Fibroblast of the conjunctiva (primary cell): ENCODE data around the gene ANGPTL4.
"Not testable (repeated sequence)": the region's sequence is repeated elsewhere in the genome, so short reads cannot be mapped to it uniquely, and the experiment has no call there.

Experiments used
- DNase-seq: peaks from one replicate; pipeline ENCODE4 v3.0.0-alpha.2; 2010; ENCODE audit warnings: low read depth

The ANGPTL4 gene

GRCh38 chr19:8361921-8362793, 1.8 kb upstream of the ANGPTL4 start:
- peak; percentile 97 for DNase-seq

GRCh38 chr19:8366121-8366581, 2.2 kb downstream of the ANGPTL4 start:
- DNase-seq = no peak

GRCh38 chr19:8366961-8367326, 3.0 kb downstream of the ANGPTL4 start:
- no peak for DNase-seq

GRCh38 chr19:8367327-8368001, 3.5 kb downstream of the ANGPTL4 start:
- peak; percentile 95 for DNase-seq

DNA sequence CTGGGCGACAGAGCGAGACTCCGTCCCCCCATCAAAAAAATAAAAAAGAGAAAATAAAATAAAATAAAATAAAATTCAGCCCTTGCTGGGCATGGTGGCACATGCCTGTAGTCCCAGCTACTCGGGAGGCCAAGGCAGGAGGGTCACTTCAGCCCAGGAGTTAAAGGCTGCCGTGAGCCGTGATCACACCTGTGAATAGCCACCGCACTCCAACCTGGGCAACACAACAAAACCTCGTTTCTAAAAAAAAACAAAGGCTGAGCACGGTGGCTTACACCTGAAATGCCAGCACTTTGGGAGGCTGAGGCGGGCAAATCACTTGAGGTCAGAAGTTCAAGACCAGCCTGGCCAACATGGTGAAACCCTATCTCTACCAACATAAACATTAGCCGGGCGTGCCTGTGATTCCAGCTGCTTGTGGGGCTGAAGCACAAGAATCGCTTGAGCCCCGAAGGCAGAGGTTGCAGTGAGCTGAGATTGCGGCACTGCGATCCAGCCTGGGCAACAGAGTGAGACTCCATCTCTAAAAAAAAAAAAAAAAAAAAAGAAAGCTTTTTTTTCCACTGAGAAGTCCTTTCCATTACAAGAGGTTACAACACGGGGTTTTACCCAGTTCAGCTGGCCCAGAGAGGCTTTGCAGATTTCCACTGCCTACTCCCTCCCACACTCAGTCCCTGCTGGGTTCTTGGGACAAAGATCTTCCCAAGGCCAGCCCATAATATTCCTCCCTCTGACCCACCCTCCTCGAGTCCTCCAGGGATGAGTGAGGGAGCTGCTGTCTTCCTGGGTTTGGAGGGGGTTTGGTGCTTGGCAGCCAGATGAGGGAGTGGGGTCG, 6.4 kb downstream of the ANGPTL4 start:
- no peak for DNase-seq

- no peak for DNase-seq
Observed at GRCh38 chr19:8371011-8371804, 7.3 kb downstream of the ANGPTL4 start.

DNA sequence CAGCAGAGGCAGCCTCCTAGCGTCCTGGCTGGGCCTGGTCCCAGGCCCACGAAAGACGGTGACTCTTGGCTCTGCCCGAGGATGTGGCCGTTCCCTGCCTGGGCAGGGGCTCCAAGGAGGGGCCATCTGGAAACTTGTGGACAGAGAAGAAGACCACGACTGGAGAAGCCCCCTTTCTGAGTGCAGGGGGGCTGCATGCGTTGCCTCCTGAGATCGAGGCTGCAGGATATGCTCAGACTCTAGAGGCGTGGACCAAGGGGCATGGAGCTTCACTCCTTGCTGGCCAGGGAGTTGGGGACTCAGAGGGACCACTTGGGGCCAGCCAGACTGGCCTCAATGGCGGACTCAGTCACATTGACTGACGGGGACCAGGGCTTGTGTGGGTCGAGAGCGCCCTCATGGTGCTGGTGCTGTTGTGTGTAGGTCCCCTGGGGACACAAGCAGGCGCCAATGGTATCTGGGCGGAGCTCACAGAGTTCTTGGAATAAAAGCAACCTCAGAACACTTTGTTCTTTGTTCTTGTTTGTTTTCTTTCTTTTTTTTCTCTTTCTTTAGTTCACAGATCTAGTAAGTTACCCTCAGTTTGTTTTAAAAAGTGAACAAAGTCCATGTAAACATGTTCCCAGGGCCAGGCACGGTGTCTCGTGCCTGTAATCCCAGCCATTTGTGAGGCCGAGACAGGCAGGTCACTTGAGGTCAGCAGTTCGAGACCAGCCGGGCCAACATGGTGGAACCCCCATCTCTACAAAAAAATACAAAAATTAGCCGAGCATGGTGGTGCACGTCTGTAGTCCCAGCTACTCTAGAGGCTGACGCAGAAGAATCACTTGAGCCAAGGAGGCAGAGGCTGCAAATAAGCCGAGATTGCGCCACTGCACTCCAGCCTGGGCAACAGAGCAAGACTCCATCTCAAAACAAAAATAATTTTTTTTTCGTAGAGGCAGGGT, 10.2 kb downstream of the ANGPTL4 start:
- DNase-seq = no peak

DNA sequence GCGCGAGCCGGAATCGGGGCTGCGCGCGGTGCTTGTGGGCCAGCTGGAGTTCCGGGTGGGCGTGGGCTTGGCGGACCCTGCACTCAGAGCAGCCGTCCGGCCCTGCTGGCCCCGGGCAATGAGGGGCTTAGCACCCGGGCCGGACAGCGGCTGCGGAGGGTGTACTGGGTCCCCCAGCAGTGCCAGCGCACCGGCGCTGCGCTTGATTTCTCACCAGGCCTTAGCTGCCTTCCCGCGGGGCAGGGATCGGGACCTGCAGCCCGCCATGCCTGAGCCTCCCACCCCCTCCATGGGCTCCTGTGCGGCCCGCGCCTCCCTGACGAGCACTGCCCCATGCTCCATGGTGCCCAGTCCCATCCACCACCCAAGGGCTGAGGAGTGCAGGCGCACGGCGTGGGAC, 11.8 kb downstream of the ANGPTL4 start:
- not testable (repeated sequence) for DNase-seq

- DNase-seq = not testable (repeated sequence)
Observed at GRCh38 chr19:8376373-8376974, 12.5 kb downstream of the ANGPTL4 start.

DNA sequence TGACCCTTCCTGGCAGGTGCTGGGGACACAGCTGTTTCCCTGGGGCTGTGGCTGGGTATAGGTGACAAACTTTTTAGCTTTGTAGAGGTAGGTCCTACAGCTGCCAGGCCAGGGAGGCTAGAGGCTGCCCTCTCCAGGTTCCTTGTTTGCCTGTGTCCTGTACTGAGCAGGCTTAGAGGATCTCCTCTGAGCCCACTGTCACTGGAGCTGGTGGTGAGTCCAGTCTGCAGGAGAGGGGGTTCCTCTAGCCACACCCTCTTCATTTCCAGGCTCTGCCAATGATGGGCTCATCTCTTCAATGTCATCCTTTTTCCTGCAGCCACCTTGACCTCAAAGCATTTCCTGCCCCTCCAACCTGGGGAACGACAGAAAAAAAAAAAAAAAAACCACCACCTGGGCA, 13.6 kb downstream of the ANGPTL4 start:
- DNase-seq = no peak

DNA sequence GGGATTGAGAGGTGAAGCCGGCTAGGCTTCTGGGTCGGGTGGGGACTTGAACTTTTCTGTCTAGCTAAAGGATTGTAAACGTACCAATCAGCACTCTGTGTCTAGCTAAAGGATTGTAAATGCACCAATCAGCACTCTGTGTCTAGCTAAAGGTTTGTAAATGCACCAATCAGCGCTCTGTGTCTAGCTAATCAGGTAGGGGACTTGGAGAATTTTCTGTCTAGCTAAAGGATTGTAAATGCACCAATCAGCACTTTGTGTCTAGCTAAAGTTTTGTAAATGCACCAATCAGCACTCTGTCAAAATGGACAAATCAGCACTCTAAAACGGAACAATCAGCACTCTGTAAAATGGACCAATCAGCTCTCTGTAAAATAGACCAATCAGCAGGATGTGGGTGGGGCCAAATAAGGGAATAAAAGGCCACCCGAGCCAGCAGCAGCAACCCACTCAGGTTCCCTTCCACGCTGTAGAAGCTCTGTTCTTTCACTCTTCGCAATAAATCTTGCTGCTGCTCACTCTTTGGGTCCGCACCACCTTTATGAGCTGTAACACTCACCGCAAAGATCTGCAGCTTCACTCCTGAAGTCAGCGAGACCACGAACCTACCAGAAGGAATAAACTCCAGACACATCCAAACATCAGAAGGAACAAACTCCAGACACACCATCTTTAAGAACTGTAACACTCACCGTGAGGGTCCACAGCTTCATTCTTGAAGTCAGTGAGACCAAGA, 15.4 kb downstream of the ANGPTL4 start:
- DNase-seq = not testable (repeated sequence)

DNA sequence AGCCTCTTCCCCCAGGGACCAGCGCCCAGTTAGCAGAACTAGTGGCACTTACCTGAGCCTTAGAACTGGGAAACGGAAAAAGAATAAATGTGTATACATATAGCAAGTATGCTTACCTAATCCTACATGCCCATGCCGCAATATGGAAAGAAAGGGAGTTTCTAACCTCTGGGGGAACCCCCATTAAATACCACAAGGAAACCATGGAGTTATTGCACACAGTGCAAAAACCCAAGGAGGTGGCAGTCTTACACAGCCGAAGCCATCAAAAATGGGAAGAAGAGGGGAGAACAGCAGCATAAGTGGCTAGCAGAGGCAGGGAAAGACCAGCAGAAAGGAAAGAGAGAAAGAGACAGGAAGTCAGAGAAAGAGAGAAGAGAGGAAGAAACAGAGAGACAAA, 20.6 kb downstream of the ANGPTL4 start:
- DNase-seq = not testable (repeated sequence)

DNA sequence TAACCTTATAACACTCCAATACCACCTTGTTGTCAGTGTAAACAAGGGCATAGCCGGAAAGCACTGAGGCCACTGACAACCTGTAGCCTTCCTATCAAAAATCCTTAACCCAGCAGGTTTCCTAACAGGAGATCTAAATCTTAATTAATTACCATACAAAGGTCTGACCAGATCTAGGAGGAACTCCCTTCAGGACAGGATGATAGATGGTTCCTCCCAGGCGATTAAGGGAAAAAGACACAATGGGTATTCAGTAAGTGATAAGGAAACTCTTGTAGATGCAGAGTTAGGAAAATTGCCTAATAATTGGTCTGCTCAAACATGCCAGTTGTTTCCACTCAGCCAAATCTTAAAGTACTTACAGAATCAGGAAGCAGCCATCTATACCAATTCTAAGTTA, 21.1 kb downstream of the ANGPTL4 start:
- not testable (repeated sequence) for DNase-seq

- not testable (repeated sequence) for DNase-seq
Observed at GRCh38 chr19:8385566-8385965, 21.6 kb downstream of the ANGPTL4 start.

DNA sequence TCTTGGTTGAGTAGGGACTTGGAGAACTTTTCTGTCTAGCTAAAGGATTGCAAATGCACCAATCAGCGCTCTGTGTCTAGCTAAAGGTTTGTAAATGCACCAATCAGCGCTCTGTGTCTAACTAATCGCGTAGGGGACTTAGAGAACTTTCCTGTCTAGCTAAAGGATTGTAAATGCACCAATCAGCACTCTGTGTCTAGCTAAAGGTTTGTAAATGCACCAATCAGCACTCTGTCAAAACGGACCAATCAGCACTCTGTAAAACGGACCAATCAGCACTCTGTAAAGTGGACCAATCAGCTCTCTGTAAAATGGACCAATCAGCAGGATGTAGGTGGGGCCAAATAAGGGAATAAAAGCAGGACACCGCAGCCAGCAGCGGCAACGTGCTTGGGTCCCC, 22.5 kb downstream of the ANGPTL4 start:
- DNase-seq = not testable (repeated sequence)

DNA sequence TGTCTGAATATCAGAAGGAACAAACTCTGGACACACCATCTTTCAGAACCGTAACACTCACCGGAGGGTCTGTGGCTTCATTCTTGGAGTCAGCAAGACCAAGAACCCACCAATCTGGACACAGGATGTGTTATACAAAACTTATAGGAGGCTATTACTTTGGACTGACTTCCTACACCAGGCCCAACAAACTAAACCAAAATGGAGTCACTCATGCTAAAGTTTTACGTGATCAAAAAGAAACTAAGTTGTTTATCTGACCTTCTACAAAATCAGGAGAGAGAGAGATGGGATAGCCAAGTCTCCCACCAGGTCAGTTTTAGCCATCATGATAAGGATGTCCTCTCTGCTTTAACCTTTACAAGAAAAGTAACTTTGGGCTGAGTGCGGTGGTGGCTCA, 23.0 kb downstream of the ANGPTL4 start:
- DNase-seq = no peak

GRCh38 chr19:8387688-8388611, 24.0 kb downstream of the ANGPTL4 start:
- no peak for DNase-seq

DNA sequence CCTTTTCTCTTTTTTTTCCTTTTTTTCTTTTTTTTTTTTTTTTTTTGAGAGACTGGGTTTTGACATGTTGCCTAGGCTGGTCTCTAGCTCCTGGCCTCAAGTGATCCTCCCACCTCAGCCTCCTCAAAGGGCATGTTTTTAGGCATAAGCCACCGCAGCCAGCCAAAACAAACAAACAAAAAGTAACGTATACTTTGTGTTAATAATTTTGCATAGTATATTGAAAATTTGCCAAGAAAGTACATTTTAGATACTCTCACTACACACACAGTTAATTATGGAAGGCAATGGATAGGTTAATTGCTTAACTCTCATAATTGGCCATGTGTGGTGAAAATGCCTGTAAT, 24.6 kb downstream of the ANGPTL4 start:
- DNase-seq = no peak
